Activated naive CD8-positive, alpha-beta T cell (primary cell): ENCODE data around the gene RCOR1.
A peak's percentile ranks its signal among the peaks of the same experiment; 100 is the strongest.
"Not testable (repeated sequence)": the region's sequence is repeated elsewhere in the genome, so short reads cannot be mapped to it uniquely, and the experiment has no call there.

Experiments used
- H3K27ac Mint-ChIP-seq: one replicate; pipeline ENCODE4 v1.8.0; 2021; ENCODE audit warnings: mixed read lengths
- H3K27me3 Mint-ChIP-seq: one replicate; pipeline ENCODE4 v1.8.0; 2021; ENCODE audit warnings: mixed read lengths
- H3K36me3 Mint-ChIP-seq: one replicate; pipeline ENCODE4 v1.8.0; 2021; ENCODE audit warnings: mixed read lengths
- H3K4me1 Mint-ChIP-seq: one replicate; pipeline ENCODE4 v1.8.0; 2021; ENCODE audit warnings: low read depth, mixed read lengths
- H3K4me3 Mint-ChIP-seq: one replicate; pipeline ENCODE4 v1.8.0; 2021; ENCODE audit warnings: mild to moderate bottlenecking, mixed read lengths
- H3K9me3 Mint-ChIP-seq: one replicate; pipeline ENCODE4 v1.8.0; 2021; ENCODE audit warnings: low read depth, mixed read lengths

RCOR1 gene

DNA sequence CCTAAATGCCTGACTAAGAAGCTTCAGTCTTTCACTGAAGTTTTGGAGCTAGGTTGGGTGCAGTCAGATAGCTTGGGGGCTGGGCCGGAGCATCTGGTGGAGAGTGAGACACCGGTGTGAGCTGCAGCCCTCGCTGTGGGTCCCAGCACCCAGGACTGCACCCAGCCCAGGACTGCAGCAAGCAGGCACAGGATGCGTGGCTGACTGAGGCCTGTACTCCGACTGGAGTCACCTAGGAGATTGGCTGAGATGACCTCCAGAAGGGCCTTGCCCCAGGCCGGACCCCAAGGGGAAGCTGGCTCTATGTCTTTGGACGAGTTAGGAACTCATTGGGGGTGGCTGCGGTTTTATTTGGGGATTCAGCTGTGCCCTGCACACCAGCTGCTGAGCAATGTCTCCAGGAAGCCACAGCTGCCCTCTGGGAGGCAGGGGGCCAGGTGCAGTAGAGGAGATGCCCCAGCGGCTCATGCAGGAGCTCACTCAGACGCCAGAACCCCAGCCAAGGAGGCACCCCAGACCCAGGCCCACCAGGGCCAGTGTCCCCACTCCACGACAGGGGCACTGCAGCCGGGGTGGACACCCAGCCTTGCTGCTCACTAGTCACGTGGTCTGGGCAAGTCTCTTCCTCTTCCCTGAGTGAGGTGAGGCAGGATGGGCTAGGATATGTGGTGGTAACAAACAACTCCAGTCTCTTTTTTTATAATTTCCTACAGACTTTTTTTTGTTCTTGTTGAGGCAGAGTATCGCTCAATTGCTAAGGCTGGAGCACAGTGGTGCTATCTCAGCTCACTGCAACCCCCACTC is 31.8 kb upstream of the RCOR1 start:
- no peak overlapping the region for H3K4me3 Mint-ChIP-seq
- no peaks in the 10 kb centered on the region for H3K27me3 Mint-ChIP-seq
- no peaks in the 10 kb centered on the region for H3K9me3 Mint-ChIP-seq

DNA sequence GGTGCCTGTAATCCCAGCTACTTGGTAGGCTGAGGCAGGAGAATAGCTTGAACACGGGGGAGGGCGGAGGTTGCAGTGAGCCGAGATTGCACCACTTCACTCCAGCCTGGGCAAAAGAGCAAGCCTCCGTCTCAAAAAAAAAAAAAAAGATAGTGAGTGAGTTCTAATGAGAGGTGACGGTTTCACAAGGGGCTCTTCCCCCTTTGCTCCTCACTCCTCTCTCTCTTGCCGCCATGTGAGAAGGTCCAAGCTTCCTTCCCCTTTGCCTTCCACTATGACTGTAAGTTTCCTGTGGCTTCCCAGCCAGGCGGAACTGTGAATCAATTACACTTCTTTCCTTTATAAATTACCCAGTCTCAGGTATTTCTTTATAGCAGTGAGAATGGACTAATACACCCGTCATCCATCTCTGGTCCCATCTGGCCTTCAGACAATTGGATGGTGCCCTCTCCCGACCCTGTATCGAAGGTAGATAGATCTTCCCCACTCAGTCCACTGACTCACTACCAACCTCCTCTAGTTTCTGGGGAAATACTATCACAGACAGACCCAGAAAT is 27.0 kb upstream of the RCOR1 start:
- no peak overlapping the region for H3K27ac Mint-ChIP-seq
- H3K4me1 Mint-ChIP-seq = peaks cover 16% of the 10 kb centered on the region
- no peak overlapping the region for H3K4me3 Mint-ChIP-seq
- no peaks in the 10 kb centered on the region for H3K9me3 Mint-ChIP-seq
- H3K36me3 Mint-ChIP-seq = no peaks in the 10 kb centered on the region
- H3K27me3 Mint-ChIP-seq = no peaks in the 10 kb centered on the region

More for the DNA sequence above, 31.8 kb upstream of the RCOR1 start:
- Mint-ChIP-seq H3K27ac (no peak overlapping the region), H3K4me1 (no peaks in the 10 kb centered on the region), H3K36me3 (no peaks in the 10 kb centered on the region)

DNA sequence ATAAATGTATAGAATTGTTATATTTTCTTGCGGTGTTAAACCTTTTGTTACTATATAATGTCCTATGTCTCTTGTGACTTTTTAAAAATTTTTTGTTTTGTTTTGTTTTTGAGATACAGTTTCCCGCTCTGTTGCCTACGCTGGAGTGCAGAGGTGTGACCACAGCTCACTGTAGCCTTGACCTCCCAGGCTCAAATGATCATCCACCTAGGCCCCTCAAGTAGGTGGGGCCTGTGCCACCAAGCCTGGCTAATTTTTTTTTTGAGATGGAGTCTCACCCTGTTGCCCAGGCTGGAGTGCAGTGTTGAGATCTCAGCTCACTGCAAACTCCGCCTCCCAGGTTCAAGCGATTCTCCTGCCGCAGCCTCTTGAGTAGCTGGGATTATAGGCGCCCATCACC is 26.5 kb upstream of the RCOR1 start:
- Mint-ChIP-seq H3K4me1 (peaks cover 16% of the 10 kb centered on the region), H3K9me3 (no peaks in the 10 kb centered on the region), H3K27ac (no peak overlapping the region), H3K27me3 (no peaks in the 10 kb centered on the region), H3K36me3 (no peaks in the 10 kb centered on the region), H3K4me3 (no peak overlapping the region)

DNA sequence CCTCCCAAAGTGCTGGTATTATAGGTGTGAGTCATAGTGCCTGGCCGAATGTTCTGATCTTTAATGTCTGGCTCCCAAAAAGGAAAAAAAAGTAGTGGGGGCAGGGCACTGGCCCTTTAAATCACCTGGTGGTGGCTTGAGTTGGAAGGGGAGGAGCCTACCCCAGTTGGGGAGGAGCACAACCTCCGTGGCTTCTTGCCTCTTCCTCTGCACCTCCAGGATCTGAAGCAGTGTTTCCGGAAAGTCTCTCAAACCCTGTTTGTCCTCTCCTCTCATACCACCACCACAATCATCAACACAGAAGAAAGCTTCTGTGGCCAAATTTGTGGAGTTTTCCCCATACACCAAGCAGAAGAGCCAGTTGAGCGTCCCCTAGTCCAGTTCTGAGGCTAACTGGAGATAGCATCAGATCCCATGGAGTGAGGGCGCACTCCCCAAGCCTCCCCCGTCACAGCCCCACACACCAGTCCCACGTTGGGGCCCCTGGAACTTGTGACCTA is 24.3 kb upstream of the RCOR1 start:
- Mint-ChIP-seq H3K4me1 (peaks cover 16% of the 10 kb centered on the region), H3K4me3 (peak overlapping the region; percentile 86), H3K27ac (peak overlapping the region; percentile 98), H3K27me3 (no peaks in the 10 kb centered on the region), H3K36me3 (no peaks in the 10 kb centered on the region), H3K9me3 (no peaks in the 10 kb centered on the region)

DNA sequence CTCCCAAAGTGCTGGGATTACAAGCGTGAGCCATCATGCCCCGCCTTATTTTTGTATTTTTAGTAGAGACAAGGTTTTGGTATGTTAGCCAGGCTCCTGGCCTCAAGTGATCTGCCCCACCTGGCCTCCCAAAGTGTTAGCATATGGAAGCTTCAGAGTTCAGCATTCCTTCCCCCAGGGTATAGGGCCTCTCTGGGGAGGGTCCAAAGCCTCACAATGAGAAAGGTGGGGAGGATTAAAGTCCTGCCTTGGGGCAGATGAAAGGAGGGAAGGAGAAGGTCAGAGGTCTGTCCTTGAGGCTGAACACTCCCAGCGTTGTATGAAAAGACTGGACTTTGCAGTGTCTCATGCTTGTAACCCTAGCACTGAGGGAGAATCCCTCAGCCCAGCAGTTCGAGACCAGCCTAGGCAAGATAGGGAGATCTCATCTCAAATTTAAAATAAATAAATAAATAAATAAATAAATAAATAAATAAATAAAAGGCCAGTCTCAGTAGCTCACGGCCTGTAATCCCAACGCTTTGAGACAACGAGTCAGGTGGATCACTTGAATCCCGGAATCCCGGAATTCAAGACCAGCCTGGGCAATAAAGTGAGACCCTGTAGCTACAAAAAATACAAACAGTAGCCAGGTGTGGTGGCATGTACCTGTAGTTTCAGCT is 22.0 kb upstream of the RCOR1 start:
- no peak overlapping the region for H3K27ac Mint-ChIP-seq
- no peaks in the 10 kb centered on the region for H3K36me3 Mint-ChIP-seq
- peaks cover 25% of the 10 kb centered on the region for H3K4me1 Mint-ChIP-seq
- no peak overlapping the region for H3K4me3 Mint-ChIP-seq
- H3K27me3 Mint-ChIP-seq = no peaks in the 10 kb centered on the region
- no peaks in the 10 kb centered on the region for H3K9me3 Mint-ChIP-seq

DNA sequence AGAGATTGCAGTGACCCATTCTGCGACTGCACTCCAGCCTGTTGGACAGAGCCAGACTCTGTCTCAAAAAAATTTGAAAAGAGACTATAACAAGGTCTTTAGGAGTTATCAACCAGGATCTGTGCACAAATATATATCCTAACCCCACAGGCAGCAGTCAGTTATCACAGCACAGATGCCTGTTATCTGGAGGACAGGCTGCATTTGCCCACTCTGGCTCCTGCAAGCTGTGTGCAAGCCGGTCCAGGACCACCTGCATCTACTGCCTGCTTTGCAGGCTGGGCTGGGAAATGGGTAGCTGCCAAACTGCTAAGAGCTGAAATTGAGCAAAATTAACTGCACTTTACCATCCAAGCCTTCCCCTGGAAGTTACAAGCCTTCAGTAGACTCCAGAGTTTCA is 21.4 kb upstream of the RCOR1 start:
- no peaks in the 10 kb centered on the region for H3K9me3 Mint-ChIP-seq

DNA sequence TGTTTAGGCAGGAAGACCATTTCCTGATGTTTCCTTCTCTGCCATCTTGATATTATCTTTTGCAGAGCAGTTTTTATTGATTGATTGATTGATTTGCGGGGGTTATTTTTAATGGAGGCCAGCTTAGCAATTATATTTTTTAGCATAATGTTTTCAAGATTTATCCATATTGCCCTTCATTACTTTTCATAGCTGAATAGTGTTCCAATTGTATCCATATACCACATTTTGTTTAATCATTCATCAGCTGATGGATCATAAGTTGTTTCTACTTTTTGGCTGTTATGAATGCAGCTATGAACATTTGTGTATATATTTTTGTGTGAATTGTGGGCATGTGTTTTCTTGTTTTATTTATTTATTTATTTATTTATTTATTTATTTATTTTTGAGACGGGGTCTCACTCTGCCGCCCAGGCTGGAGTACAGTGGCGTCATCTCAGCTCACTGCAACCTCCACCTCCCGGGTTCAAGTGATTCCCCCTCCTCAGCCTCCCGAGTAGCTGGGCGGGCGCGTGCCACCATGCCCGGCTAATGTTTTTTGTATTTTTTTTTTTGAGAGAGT is 20.9 kb upstream of the RCOR1 start:
- H3K36me3 Mint-ChIP-seq = no peaks in the 10 kb centered on the region
- no peaks in the 10 kb centered on the region for H3K9me3 Mint-ChIP-seq
- peaks cover 25% of the 10 kb centered on the region for H3K4me1 Mint-ChIP-seq
- H3K27me3 Mint-ChIP-seq = no peaks in the 10 kb centered on the region
- no peak overlapping the region for H3K27ac Mint-ChIP-seq
- H3K4me3 Mint-ChIP-seq = no peak overlapping the region

More for the DNA sequence above, 21.4 kb upstream of the RCOR1 start:
- Mint-ChIP-seq H3K4me3 (no peak overlapping the region), H3K27ac (no peak overlapping the region), H3K4me1 (peaks cover 25% of the 10 kb centered on the region), H3K36me3 (no peaks in the 10 kb centered on the region), H3K27me3 (no peaks in the 10 kb centered on the region)

DNA sequence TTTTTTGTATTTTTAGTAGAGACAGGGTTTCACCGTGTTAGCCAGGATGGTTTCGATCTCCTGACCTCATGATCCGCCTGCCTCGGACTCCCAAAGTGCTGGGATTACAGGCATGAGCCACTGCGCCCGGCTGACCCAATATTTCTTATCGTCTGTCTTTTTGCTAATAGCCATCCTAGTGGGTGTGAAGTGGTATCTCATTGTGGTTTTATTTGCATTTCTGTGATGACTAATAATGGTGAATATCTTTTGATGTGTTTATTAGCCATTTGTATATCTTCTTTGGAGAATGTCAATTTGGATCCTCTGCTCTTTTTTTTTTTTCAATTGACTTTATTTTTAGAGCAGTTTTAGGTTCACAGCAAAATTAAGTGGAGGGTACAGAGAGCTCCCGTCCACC is 19.3 kb upstream of the RCOR1 start:
- not testable (repeated sequence) for H3K36me3 Mint-ChIP-seq, H3K4me3 Mint-ChIP-seq, H3K27me3 Mint-ChIP-seq, H3K27ac Mint-ChIP-seq, H3K9me3 Mint-ChIP-seq
- peaks cover 16% of the 10 kb centered on the region for H3K4me1 Mint-ChIP-seq

DNA sequence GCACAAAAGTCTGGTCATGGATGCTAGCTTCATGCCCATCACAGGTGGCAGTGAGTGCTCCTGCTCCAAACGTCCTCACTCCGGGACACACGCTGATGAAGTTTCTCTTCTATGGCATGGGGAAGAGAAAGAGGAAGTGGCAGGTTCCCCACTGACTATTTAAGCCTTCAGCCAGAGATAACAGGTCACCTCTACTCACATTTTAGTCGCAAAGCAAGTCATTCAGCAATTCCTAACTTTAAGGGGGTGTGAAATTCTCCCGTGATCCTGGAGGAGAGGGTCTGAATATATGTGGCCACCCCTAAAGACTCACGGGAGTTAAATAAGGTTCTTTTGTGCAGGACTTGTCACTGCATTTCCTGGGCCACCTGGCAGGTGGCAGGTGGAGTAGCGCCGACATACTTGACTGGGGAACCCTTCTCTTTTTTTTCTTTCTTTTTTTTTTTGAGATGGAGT is 18.8 kb upstream of the RCOR1 start:
- H3K9me3 Mint-ChIP-seq = no peaks in the 10 kb centered on the region
- H3K27ac Mint-ChIP-seq = no peak overlapping the region
- H3K27me3 Mint-ChIP-seq = no peaks in the 10 kb centered on the region
- H3K4me3 Mint-ChIP-seq = no peak overlapping the region
- no peaks in the 10 kb centered on the region for H3K36me3 Mint-ChIP-seq
- H3K4me1 Mint-ChIP-seq = peaks cover 12% of the 10 kb centered on the region

DNA sequence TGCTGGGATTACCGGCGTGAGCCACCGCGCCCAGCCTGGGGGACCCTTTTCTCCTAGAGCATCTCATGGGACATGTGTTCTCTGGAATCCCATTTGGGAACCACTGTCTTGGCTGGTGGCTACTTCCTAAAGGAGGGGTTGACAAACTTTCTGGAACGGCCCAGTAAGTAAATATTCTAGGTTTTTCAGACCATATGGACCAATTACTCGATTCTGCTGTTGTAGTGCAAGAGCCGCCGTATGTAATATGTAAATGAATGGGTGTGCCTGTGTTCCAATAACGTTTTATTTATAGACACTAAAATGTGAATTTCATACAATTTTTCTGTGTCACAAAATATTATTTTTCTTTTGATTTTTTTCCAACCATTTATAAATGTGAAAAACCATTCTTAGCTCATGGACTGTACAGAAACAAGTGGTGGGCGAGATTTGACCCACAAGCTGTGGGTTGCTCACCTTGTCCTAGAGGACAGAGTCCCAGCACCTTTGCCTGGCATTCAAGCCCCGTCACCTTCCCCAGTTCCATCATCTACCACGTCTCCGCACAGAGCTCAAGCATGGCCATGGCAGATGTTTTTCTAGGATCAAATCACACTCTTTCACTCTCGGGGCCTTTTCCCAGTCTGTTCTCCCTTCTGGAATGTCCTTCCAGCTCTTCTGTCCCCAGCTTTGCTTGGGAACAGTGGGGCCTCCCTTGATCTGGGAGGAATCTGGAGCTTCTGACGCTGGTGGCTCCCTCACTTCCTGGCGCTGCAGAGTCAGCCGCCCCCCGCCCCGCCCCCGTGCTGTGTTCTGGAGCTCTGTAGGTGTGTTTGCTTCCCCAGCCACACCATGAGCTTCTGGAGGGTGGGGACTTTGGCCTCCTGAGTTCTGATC is 17.9 kb upstream of the RCOR1 start:
- Mint-ChIP-seq H3K27me3 (no peaks in the 10 kb centered on the region), H3K4me3 (no peak overlapping the region), H3K36me3 (no peaks in the 10 kb centered on the region), H3K4me1 (peaks cover 9% of the 10 kb centered on the region), H3K27ac (no peak overlapping the region), H3K9me3 (no peaks in the 10 kb centered on the region)

DNA sequence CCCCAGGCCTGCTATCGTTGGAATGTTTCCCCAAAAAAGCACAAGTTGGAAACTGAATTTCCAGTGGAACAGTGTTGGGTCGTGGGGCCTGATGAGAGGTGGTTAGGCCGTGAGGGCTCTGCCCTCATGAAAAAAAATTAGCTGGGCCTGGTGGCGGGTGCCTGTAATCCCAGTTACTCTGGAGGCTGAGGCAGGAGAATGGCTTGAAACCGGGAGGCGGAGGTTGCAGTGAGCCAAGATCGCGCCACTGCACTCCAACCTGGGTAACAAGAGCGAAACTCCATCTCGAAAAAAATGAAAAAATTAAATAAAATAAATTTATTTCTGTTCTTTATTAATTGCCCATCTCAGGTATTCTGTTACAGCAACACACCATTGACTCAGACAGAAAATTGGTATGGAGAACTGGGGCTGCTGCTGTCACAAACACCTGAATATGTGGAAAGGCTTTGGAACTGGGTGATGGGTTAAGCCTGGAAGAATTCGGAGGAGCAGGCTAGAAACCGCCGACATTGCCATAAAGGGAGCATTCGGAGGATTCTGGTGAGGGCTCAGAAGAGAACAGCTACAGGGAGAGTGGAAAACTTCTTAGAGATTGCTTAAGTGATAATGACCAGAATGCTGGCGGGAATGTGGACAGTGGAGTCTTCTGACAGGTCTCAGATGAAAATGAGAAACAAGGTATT is 17.1 kb upstream of the RCOR1 start:
- Mint-ChIP-seq H3K4me3 (no peak overlapping the region), H3K27me3 (no peaks in the 10 kb centered on the region), H3K36me3 (no peaks in the 10 kb centered on the region), H3K9me3 (no peaks in the 10 kb centered on the region), H3K27ac (no peak overlapping the region), H3K4me1 (peaks cover 9% of the 10 kb centered on the region)

DNA sequence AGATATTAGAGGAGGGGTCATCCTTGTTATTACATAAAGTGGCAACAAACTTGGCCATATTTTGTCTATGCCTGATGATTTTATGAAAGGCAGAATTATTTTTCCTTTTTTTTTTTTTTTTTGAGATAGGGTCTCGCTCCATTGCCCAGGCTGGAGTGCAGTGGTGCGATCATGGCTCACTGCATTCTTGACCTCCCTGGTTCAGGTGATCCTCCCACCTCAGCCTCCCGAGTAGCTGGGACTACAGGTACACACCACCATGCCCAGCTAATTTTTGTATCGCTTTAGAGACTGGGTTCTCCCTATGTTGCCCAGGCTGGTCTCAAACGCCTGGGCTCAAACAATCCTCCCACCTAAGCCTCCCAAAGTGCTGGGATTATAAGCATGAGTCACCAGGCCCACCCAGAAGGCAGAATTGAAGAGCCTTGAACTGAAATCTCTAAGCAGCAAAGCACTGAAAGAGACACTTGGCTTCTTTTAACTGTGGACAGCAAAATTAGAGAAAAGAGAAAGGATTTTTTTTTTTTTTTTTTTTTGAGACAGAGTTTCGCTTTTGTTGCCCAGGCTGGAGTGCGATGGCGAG is 16.5 kb upstream of the RCOR1 start:
- H3K4me3 Mint-ChIP-seq = not testable (repeated sequence)

DNA sequence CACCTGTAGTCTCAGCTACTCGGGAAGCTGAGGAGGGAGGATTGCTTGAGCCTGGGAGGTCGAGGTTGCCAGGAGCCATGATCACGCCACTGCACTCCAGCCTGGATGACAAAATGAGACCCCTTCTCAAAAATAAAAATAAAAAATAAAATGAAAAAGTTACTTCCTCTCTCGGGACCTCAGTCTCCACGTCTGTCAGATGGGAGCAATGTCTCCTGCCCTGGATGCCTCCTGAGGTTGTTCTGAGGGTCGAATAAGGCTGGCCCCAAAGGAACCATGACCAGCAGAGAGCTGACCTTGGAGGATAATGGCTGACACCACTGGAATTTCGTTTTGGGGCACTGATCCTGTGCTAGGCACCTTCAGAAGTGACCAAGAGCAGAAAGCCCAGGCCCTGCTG is 13.6 kb upstream of the RCOR1 start:
- H3K27me3 Mint-ChIP-seq = no peaks in the 10 kb centered on the region
- H3K36me3 Mint-ChIP-seq = no peaks in the 10 kb centered on the region
- H3K9me3 Mint-ChIP-seq = no peaks in the 10 kb centered on the region
- H3K4me1 Mint-ChIP-seq = peaks cover 5% of the 10 kb centered on the region
- H3K4me3 Mint-ChIP-seq = no peak overlapping the region
- H3K27ac Mint-ChIP-seq = no peak overlapping the region

More for the DNA sequence above, 16.5 kb upstream of the RCOR1 start:
- not testable (repeated sequence) for H3K27ac Mint-ChIP-seq, H3K9me3 Mint-ChIP-seq, H3K36me3 Mint-ChIP-seq, H3K4me1 Mint-ChIP-seq, H3K27me3 Mint-ChIP-seq
